Germinal center (tissue), 1 donor: ENCODE data around the gene OTOA.
"Not testable (repeated sequence)": the region's sequence is repeated elsewhere in the genome, so short reads cannot be mapped to it uniquely, and the experiment has no call there.

ENCODE experiments used
- DNase-seq: peaks from one replicate; pipeline ENCODE4 v3.0.0; 2012; ENCODE audit warnings: mixed read lengths, low spot score

Gene OTOA

DNA sequence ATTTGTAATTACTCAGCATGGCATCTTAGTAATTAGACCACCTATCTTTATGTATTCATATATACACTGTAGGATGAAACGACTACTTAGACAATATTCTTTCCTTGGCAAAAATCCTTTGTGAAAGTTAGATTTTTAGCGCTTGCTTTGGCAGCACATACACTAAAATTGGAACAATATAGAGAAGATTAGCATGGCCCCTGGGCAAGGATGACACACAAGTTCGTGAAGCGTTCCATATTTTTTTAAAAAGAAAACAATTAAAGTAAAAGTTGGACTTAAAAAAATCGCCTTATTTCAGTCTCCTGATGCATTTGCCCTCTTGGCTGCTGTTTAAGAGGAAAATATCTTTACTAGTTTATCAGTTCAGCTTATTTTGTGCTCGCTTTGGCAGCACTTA, 21.9 kb upstream of the OTOA start:
- no peak for DNase-seq

DNA sequence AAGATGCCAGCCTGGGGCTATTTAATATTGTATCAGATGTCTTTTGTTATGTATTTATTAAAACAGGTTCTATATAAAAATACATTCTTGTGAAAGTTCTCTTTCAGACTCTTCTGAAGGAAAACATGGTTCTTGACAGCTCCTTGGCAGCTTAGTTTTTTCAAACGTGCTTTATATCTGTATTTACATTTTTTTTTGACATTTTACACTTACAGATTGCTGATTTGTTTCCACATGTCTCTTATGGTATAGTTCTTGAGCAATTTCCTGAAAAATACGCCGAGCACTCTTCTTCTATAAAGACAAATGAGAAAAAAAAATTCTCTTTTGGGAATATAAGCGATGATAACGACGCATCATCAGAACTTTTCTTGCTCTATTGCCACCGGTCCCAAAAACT, 20.9 kb upstream of the OTOA start:
- DNase-seq = no peak

DNA sequence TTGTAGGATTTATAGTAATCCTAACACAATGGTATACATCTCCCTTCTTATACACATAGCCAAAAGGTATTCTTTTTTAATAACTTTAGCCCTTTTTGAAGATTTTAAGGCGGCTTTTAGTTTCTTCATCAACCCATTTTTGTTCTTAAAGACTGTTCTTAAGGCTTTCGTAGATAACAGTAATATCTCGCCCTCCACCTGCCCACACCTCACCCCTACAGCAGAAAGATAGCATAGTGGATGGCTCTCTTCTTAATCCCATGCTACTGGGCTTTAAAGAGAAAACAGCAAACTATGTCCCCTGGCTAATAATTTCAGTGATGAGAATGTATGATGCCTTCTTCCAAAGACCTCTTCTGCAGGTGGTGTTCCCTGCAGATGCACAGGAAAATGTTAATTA, 20.0 kb upstream of the OTOA start:
- no peak for DNase-seq

DNA sequence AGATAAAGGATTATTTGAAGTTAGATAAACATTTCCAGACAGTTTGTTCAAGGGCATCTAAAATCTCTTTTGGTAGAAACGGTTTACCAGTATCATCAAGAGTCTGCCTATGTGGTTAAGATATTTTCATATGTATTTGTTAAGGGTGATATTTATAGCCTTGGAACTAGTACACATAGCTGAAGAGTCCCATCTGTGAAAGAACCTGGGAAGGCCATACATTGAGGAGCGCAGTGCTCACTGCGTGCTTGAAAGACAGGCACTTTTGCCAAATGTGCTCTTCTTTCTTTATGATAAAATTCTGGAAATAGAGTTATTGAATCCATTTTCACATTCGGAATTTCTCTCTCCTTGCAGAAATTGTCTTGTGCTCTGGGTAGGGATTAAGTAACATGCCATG, 19.1 kb upstream of the OTOA start:
- peak; percentile 43 for DNase-seq

GRCh38 chr16:21645261-21645721, 18.5 kb upstream of the OTOA start:
- peak; percentile 55 for DNase-seq

GRCh38 chr16:21646091-21646490, 17.7 kb upstream of the OTOA start:
- no peak for DNase-seq

DNA sequence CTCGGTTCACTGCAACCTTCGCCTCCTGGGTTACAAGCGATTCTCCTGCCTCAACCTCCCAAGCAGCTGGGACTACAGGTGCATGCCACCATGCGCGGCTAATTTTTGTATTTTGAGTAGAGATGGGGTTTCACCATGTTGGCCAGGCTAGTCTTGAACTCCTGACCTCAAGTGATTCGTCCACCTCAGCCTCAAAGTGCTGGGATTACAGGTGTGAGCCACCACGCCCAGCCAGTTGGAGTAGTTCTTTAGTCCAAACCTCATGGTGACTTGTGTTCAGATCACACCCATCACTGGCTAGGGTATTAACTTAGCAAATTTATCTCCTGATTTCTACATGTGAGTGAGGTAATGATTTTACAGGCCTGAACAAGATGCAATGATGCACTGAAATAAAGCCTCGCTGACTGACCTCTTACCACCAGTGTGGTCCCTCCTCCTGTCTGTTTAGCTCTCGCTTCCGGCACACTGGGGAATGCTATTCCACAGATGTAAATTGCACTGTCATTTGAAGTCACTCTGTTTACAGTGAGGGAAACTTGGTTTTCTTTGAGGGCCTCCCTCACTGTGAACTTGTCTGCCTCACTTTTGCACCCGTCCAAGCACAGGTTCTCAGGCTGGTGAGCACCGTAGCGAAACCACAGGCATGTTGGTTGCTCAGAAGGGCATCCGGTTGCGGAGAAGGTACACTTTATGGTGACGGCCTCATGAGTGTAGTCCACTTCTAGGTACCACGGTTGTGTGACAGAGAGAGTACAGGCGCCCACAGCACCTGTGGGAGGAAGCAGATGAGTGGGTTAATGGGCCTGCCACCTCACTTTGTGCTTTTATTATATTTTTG, 16.8 kb upstream of the OTOA start:
- peak; percentile 66 for DNase-seq

- no peak for DNase-seq
These were observed 16.1 kb upstream of the OTOA start for GRCh38 chr16:21647562-21648164.

DNA sequence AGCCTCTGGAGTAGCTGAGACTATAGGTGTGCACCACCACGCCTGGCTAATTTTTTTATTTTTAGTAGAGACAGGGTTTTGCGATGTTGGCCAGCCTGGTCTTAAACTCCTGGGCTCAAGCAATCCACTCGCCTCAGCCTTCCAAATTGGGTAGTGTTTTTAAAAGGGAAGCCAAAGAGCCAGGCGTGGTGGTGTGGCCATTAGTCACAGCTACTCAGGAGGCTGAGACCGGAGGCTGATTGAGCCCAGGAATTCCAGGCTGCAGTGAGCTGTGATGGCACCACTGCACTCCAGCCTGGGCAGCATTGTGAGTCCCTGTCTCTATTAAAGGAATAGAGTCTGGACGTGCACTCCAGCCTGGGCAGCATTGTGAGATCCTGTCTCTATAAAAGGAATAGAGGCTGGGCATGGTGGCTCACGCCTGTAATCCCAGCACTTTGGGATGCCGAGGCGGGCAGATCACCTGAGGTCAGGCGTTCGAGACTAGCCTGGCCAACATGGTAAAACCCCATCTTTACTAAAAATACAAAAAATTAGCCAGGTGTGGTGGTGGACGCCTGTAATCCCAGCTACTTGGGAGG, 13.9 kb upstream of the OTOA start:
- not testable (repeated sequence) for DNase-seq

GRCh38 chr16:21650521-21650920, 13.2 kb upstream of the OTOA start:
- no peak for DNase-seq

- DNase-seq = no peak
These were observed 12.3 kb upstream of the OTOA start for GRCh38 chr16:21651515-21651914.

DNA sequence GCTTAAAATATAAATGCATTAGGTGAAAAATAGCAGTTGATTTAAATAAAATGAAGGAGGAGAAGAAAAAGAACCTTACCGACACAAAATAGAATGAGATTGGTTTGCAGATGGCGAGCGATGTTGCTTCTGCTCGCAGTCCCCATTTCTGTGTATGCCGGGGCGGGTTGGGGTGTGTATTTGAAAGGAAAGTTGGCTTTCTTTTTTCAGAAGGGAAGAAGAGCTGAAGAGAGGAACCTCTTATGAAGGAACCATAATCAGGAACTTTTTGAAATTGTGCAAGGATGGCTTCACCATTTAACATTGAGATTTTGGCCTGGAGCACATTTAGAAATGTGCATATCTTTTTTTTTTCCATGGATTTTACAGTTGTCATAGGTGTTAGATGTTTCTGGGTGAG, 11.3 kb upstream of the OTOA start, which contains the start of gene IGSF6:
Gene IGSF6 (minus strand): TSS at position 156 of the 400 bp plus-strand sequence. CDS start 10 bp downstream, at position 146.
- DNase-seq = no peak

DNA sequence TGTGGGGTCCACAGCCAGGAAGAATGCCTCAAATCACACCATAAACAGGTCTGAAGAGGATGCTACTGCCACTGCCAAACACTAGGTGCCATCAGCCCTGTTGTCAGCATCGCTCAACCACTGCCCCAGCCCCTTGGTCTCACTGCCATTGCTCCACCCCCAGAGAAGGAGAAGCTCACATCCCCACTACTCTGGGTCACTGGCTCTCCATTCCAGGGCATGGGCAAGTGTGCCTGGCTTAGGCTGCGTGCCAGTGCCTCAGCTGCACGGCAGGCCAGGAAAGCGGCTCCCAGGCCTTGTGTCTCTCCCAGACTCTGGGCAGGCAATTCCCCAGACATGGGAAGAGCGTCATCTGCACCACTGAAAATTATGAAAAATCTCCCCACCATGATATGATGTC, 10.2 kb upstream of the OTOA start:
- no peak for DNase-seq

- DNase-seq = no peak
These were observed 9.3 kb upstream of the OTOA start for GRCh38 chr16:21654466-21654865.

DNA sequence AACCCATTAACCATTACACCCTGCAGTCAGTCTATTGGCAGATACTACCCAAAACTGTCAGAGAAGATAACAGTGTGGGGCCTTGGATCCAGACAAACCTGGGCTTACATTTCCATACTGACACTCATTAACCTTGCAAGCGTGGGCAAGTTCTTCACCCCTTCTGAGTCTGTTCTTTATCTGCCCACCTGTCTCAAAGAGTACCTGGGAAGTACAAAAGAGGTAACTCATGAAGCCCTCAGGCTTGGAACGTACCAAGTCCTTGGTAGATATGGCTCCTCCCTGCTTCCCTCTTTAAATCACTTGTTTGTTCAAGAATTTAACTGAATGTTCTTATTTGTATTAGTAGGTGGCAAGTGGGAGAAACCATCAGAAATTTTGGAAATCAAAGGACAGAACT, 8.9 kb upstream of the OTOA start:
- DNase-seq = no peak

DNA sequence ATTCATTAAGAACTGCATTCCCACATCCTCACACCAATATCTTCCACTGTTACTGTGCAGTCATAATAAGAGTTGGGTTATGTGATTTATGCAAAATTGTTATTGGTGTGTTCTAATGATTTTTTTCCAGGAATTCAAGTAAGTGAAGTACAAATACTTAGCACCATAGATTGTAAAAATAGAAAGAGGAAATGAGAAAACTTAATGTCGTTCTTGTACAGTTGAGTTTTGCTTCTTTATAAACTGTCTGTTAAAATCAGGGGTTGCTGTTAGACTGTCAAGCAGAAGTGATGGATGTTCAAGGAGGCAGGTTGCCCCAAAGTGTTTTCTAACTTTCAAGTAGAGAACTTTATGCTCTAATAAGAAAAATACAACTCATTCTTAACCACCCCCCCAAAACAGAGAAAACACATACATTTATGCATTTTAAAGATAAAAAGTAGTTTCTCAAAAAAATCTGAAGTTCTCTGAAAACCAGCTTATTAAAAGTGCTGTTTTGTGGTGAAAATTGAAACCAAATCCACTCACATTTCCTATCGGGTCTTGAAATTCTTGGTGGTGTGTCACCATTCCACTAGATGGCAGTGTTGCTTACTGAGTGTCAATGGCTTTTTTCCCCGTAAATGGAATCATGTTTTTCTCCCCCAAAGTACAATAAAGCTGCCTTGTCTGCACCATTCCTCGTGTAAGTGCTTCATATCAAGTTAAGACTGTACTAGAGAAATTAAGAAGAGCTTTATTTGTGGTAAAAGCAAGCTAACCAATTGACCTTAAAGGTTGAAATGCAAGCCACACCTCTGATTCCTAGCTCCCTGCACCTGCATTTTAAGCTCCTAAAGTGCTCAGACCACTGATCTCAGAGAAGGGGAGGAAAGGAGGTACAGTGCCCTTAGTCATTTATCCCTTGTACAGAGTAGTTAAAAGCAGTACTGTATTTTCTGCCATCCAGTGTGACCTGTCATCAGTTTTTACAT, 6.7 kb upstream of the OTOA start:
- peak; percentile 65 for DNase-seq

- DNase-seq = no peak
These were observed 4.6 kb upstream of the OTOA start for GRCh38 chr16:21659124-21659523.

DNA sequence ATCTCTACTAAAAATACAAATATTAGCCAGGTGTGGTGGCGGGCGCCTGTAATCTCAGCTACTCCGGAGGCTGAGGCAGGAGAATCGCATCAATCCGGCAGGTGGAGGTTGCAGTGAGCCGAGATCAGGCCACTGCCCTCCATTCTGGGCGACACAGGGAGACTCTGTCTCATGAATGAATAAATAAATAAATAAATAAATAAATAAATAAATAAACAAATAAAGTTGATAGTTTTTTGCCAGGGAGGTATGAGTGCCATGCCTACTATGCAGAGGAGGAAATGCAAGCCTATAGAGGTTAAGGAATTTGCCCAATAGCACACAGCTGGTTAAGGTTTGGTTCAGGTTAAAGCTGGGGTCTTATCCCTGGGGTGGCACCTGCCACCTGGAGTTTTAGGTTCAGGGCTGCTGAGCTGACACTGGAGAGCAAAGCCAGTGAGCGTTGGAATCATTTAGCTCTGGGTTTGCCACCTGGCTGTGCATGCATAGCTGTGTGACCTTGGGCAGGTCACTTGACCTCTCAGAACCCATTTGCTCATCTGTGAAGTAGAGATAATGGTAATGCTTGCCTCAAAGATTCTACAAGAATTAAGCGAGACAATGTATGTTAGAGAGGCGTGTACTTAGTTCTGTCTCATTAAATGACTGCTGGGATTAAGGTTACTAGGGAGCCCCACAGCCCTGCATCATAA, 1.2 kb downstream of the OTOA start:
- DNase-seq = no peak

DNA sequence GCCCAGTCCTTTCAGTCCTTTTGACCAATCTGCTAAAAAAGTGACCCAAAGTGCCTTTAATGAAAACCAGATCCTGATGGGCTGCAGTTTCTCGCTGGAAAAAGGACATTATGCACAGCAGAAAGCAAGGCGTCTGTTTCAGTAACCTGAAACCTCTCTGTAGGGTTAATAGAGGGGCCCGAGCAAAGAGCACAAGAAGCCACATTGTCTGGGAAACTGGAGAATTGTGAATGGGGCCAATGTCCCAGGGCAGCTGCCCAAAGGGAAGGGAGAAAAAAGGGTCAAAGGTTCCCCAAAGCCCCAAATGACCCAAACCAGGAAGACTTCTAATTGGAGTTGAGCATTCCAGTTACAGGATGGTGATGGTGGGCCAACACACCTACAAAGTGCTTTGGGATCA, 3.0 kb downstream of the OTOA start:
- DNase-seq = no peak

- no peak for DNase-seq
These were observed 3.8 kb downstream of the OTOA start for GRCh38 chr16:21667575-21667974.

DNA sequence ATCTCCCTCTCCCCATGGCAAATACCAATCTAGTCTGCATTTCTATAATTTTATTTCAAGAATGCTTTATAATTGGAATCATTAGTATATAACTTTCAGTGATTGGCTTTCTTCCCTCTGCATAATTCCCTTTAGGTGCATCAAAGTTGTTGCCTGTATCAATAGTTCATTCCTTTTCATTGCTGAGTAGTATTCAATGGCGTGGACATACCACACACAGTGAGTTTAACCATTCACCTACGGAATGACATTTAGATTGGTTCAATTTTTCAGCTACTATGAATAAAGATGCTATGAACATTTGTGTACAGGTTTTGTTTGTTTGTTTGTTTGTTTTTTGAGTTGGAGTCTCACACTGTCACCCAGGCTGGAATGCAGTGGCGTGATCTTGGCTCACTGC, 9.7 kb downstream of the OTOA start:
- DNase-seq = no peak
